ENCODE data around the gene TMEM95. TPM values are rescaled to one million over a fixed set of nuclear protein-coding genes. Genes with fewer than 3 reads are reported as not detected.
"Not testable (repeated sequence)": the region's sequence is repeated elsewhere in the genome, so short reads cannot be mapped to it uniquely, and the experiment has no call there.

Gene TMEM95
- total RNA-seq, 1 donor from 2014 or later, result not detected

GRCh38 chr17:7337600-7337999 lies 17.4 kb upstream of the TMEM95 start:
- Mint-ChIP-seq H3K36me3 (ENCODE audit: low read depth) (peaks cover 42% of the 10 kb centered on the region), H3K4me1 (ENCODE audit: low read depth) (peaks cover 37% of the 10 kb centered on the region)
- not testable (repeated sequence) for H3K27me3 Mint-ChIP-seq (ENCODE audit: low read depth)

GRCh38 chr17:7340179-7340578 lies 14.8 kb upstream of the TMEM95 start:
- H3K9me3 Mint-ChIP-seq, result no peaks in the 10 kb centered on the region
- H3K27ac Mint-ChIP-seq, result no peak overlapping the region
- intact Hi-C loops (cut with micrococcal nuclease), result no loop called here
- peaks cover 29% of the 10 kb centered on the region for H3K4me1 Mint-ChIP-seq (ENCODE audit: low read depth)
- DNase-seq (ENCODE audit: low spot score), result no peak
- no peaks in the 10 kb centered on the region for H3K27me3 Mint-ChIP-seq (ENCODE audit: low read depth)
- peaks cover 61% of the 10 kb centered on the region for H3K36me3 Mint-ChIP-seq (ENCODE audit: low read depth)
- H3K4me3 Mint-ChIP-seq (ENCODE audit: low read depth), result no peak overlapping the region

More at GRCh38 chr17:7337600-7337999, 17.4 kb upstream of the TMEM95 start:
- intact Hi-C loops (cut with micrococcal nuclease), result loop anchor here (2.0 kb wide), 1 partner anchor 13 kb away; no protein-coding TSS in a partner anchor
- Mint-ChIP-seq H3K27ac (peak overlapping the region; percentile 89), H3K4me3 (ENCODE audit: low read depth) (peak overlapping the region; percentile 92)
- not testable (repeated sequence) for H3K9me3 Mint-ChIP-seq; DNase-seq (ENCODE audit: low spot score)

GRCh38 chr17:7341842-7342241 lies 13.1 kb upstream of the TMEM95 start:
- peaks cover 74% of the 10 kb centered on the region for H3K36me3 Mint-ChIP-seq (ENCODE audit: low read depth)
- no peaks in the 10 kb centered on the region for H3K27me3 Mint-ChIP-seq (ENCODE audit: low read depth)
- H3K9me3 Mint-ChIP-seq, result no peaks in the 10 kb centered on the region
- DNase-seq (ENCODE audit: low spot score), result no peak
- H3K4me3 Mint-ChIP-seq (ENCODE audit: low read depth), result no peak overlapping the region
- intact Hi-C loops (cut with micrococcal nuclease), result no loop called here
- peaks cover 19% of the 10 kb centered on the region for H3K4me1 Mint-ChIP-seq (ENCODE audit: low read depth)
- no peak overlapping the region for H3K27ac Mint-ChIP-seq

GRCh38 chr17:7343250-7343649 lies 11.7 kb upstream of the TMEM95 start:
- intact Hi-C loops (cut with micrococcal nuclease), result no loop called here
- Mint-ChIP-seq H3K4me1 (ENCODE audit: low read depth) (peaks cover 16% of the 10 kb centered on the region), H3K4me3 (ENCODE audit: low read depth) (no peak overlapping the region), H3K27me3 (ENCODE audit: low read depth) (no peaks in the 10 kb centered on the region), H3K9me3 (no peaks in the 10 kb centered on the region), H3K36me3 (ENCODE audit: low read depth) (peaks cover 75% of the 10 kb centered on the region), H3K27ac (no peak overlapping the region)
- no peak for DNase-seq (ENCODE audit: low spot score)

GRCh38 chr17:7346761-7347614 lies 8.0 kb upstream of the TMEM95 start:
- no peaks in the 10 kb centered on the region for H3K27me3 Mint-ChIP-seq (ENCODE audit: low read depth)
- H3K27ac Mint-ChIP-seq, result no peak overlapping the region
- peaks cover 77% of the 10 kb centered on the region for H3K36me3 Mint-ChIP-seq (ENCODE audit: low read depth)
- H3K9me3 Mint-ChIP-seq, result no peaks in the 10 kb centered on the region
- H3K4me3 Mint-ChIP-seq (ENCODE audit: low read depth), result no peak overlapping the region
- no peak for DNase-seq (ENCODE audit: low spot score)
- intact Hi-C loops (cut with micrococcal nuclease), result no loop called here
- peaks cover 14% of the 10 kb centered on the region for H3K4me1 Mint-ChIP-seq (ENCODE audit: low read depth)

GRCh38 chr17:7347630-7348477 lies 7.1 kb upstream of the TMEM95 start:
- intact Hi-C loops (cut with micrococcal nuclease), result no loop called here
- Mint-ChIP-seq H3K4me3 (ENCODE audit: low read depth) (no peak overlapping the region), H3K27me3 (ENCODE audit: low read depth) (no peaks in the 10 kb centered on the region), H3K4me1 (ENCODE audit: low read depth) (peaks cover 19% of the 10 kb centered on the region), H3K36me3 (ENCODE audit: low read depth) (peaks cover 80% of the 10 kb centered on the region), H3K27ac (no peak overlapping the region), H3K9me3 (no peaks in the 10 kb centered on the region)
- DNase-seq (ENCODE audit: low spot score), result no peak

- no peak for DNase-seq (ENCODE audit: low spot score)
- Mint-ChIP-seq H3K27ac (peak overlapping the region; percentile 63), H3K27me3 (ENCODE audit: low read depth) (no peaks in the 10 kb centered on the region), H3K36me3 (ENCODE audit: low read depth) (peaks cover 75% of the 10 kb centered on the region), H3K4me3 (ENCODE audit: low read depth) (no peak overlapping the region), H3K4me1 (ENCODE audit: low read depth) (peaks cover 21% of the 10 kb centered on the region), H3K9me3 (no peaks in the 10 kb centered on the region)
- intact Hi-C loops (cut with micrococcal nuclease), result no loop called here
These were observed 6.3 kb upstream of the TMEM95 start for GRCh38 chr17:7348478-7349242.

- DNase-seq (ENCODE audit: low spot score), result peak; percentile 74
- H3K9me3 Mint-ChIP-seq, result no peaks in the 10 kb centered on the region
- H3K27me3 Mint-ChIP-seq (ENCODE audit: low read depth), result no peaks in the 10 kb centered on the region
- peak within 1 kb of the TSS; percentile 90 for H3K4me3 Mint-ChIP-seq (ENCODE audit: low read depth)
- peaks cover 32% of the 10 kb centered on the region for H3K4me1 Mint-ChIP-seq (ENCODE audit: low read depth)
- H3K27ac Mint-ChIP-seq, result peak within 1 kb of the TSS; percentile 87
- peaks cover 50% of the 10 kb centered on the region for H3K36me3 Mint-ChIP-seq (ENCODE audit: low read depth)
- intact Hi-C loops (cut with micrococcal nuclease), result loop anchor here (2.0 to 5.0 kb wide), 4 partner anchors 15 to 335 kb away; partner anchors contain the start of genes ACAP1, PLSCR3, TP53 and WRAP53
These were observed 3.1 kb upstream of the TMEM95 start, which contains the start of gene KCTD11 for GRCh38 chr17:7351665-7352502. Gene KCTD11, plus strand, starts transcription at chr17:7352162.

GRCh38 chr17:7352503-7352889 lies 2.5 kb upstream of the TMEM95 start:
- intact Hi-C loops (cut with micrococcal nuclease), result loop anchor here (5.0 kb wide), 3 partner anchors 40 to 335 kb away; partner anchors contain the start of genes PLSCR3, TP53 and WRAP53
- Mint-ChIP-seq H3K27me3 (ENCODE audit: low read depth) (no peaks in the 10 kb centered on the region), H3K9me3 (no peaks in the 10 kb centered on the region), H3K4me3 (ENCODE audit: low read depth) (peak overlapping the region; percentile 90), H3K27ac (peak overlapping the region; percentile 87), H3K36me3 (ENCODE audit: low read depth) (peaks cover 45% of the 10 kb centered on the region), H3K4me1 (ENCODE audit: low read depth) (peaks cover 28% of the 10 kb centered on the region)
- no peak for DNase-seq (ENCODE audit: low spot score)

- H3K27me3 Mint-ChIP-seq (ENCODE audit: low read depth), result no peaks in the 10 kb centered on the region
- H3K36me3 Mint-ChIP-seq (ENCODE audit: low read depth), result peaks cover 39% of the 10 kb centered on the region
- intact Hi-C loops (cut with micrococcal nuclease), result loop anchor here (5.0 kb wide), 3 partner anchors 39 to 334 kb away; partner anchors contain the start of genes PLSCR3, TP53 and WRAP53
- DNase-seq (ENCODE audit: low spot score), result no peak
- H3K4me3 Mint-ChIP-seq (ENCODE audit: low read depth), result peak overlapping the region; percentile 90
- peaks cover 28% of the 10 kb centered on the region for H3K4me1 Mint-ChIP-seq (ENCODE audit: low read depth)
- peak overlapping the region; percentile 87 for H3K27ac Mint-ChIP-seq
- no peaks in the 10 kb centered on the region for H3K9me3 Mint-ChIP-seq
These were observed 1.9 kb upstream of the TMEM95 start for GRCh38 chr17:7352910-7353635.

GRCh38 chr17:7354262-7354843 lies 603 bp upstream of the TMEM95 start:
- peak overlapping the region; percentile 33 for H3K4me3 Mint-ChIP-seq (ENCODE audit: low read depth)
- intact Hi-C loops (cut with micrococcal nuclease), result loop anchor here (5.0 kb wide), 3 partner anchors 38 to 333 kb away; partner anchors contain the start of genes PLSCR3, TP53 and WRAP53
- H3K27me3 Mint-ChIP-seq (ENCODE audit: low read depth), result no peaks in the 10 kb centered on the region
- DNase-seq (ENCODE audit: low spot score), result no peak
- peaks cover 26% of the 10 kb centered on the region for H3K4me1 Mint-ChIP-seq (ENCODE audit: low read depth)
- H3K36me3 Mint-ChIP-seq (ENCODE audit: low read depth), result peaks cover 28% of the 10 kb centered on the region
- peak overlapping the region; percentile 64 for H3K27ac Mint-ChIP-seq
- H3K9me3 Mint-ChIP-seq, result no peaks in the 10 kb centered on the region

All from activated T-helper 2 cell treated with anti-CD3 and anti-CD28 coated beads, Interferon-gamma antibody, Interleukin-2, Interleukin-4, amounts not matched to agents 10 μg/mL and 5 μg/mL and 100 μg/mL, durations not matched to agents 14 hours and 24 hours and 36 hours (primary cell).